Astrocyte of the spinal cord (primary cell): ENCODE results near the gene FFAR4.
A peak's percentile ranks its signal among the peaks of the same experiment; 100 is the strongest.

ENCODE experiments used
- DNase-seq: peaks from one replicate; pipeline ENCODE4 v3.0.0; 2011; ENCODE audit warnings: low read depth, low spot score
- H3K4me3 ChIP-seq: 2 replicates; pipeline ENCODE4 v1.5.1; 2011; ENCODE audit warnings: low read depth, mild to moderate bottlenecking, low read length, moderate library complexity
- in situ Hi-C: cut with HindIII; loops from 2 replicates; pipeline ENCODE4 v1.10.0; 2017; ENCODE audit warnings: low sequenced_read_pairs
- TF ChIP-seq, protein P1 (sequence below): IDR thresholded peaks from 2 replicates; pipeline ENCODE4 v1.5.1; 2012; ENCODE audit warnings: low read depth, mild to moderate bottlenecking, low read length, inconsistent platforms

Gene FFAR4

GRCh38 chr10:93591065-93591808 is 24.8 kb downstream of the FFAR4 start:
- TF ChIP-seq, protein P1, sequence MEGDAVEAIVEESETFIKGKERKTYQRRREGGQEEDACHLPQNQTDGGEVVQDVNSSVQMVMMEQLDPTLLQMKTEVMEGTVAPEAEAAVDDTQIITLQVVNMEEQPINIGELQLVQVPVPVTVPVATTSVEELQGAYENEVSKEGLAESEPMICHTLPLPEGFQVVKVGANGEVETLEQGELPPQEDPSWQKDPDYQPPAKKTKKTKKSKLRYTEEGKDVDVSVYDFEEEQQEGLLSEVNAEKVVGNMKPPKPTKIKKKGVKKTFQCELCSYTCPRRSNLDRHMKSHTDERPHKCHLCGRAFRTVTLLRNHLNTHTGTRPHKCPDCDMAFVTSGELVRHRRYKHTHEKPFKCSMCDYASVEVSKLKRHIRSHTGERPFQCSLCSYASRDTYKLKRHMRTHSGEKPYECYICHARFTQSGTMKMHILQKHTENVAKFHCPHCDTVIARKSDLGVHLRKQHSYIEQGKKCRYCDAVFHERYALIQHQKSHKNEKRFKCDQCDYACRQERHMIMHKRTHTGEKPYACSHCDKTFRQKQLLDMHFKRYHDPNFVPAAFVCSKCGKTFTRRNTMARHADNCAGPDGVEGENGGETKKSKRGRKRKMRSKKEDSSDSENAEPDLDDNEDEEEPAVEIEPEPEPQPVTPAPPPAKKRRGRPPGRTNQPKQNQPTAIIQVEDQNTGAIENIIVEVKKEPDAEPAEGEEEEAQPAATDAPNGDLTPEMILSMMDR, result no peak

GRCh38 chr10:93593254-93593653 is 26.8 kb downstream of the FFAR4 start:
- in situ Hi-C loops, result no loop called here
- H3K4me3 ChIP-seq, result no peak overlapping the region
- TF ChIP-seq, protein P1, result no peak

More at GRCh38 chr10:93591065-93591808, 24.8 kb downstream of the FFAR4 start:
- DNase-seq, result no peak
- no peak overlapping the region for H3K4me3 ChIP-seq
- in situ Hi-C loops, result no loop called here

DNA sequence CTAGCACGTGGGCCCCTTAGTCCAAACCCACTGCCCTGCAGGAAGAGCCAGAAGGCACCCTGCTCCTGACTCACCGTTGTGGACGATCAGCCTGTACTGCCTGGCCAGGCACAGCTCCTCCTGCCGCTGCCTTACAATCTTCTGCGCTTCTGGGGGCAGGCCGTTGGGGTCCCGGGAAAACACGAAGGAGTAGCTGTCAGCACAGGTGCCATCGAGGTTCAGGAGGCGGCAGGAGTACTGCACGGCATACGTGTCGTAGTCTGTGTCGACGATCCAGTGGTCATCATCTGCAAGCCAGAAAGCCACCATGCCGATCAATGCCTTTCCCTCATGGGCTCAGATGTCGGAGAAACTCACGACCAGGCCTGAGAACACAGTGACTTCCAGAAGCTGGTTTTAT is 27.3 kb downstream of the FFAR4 start:
- TF ChIP-seq, protein P1, result no peak
- H3K4me3 ChIP-seq, result no peak overlapping the region
- DNase-seq, result no peak
- in situ Hi-C loops, result no loop called here

More at GRCh38 chr10:93593254-93593653, 26.8 kb downstream of the FFAR4 start:
- DNase-seq, result no peak

- TF ChIP-seq, protein P1, result no peak
- no peak for DNase-seq
- in situ Hi-C loops, result no loop called here
- no peak overlapping the region for H3K4me3 ChIP-seq
These were observed 28.1 kb downstream of the FFAR4 start for GRCh38 chr10:93594518-93594917.

DNA sequence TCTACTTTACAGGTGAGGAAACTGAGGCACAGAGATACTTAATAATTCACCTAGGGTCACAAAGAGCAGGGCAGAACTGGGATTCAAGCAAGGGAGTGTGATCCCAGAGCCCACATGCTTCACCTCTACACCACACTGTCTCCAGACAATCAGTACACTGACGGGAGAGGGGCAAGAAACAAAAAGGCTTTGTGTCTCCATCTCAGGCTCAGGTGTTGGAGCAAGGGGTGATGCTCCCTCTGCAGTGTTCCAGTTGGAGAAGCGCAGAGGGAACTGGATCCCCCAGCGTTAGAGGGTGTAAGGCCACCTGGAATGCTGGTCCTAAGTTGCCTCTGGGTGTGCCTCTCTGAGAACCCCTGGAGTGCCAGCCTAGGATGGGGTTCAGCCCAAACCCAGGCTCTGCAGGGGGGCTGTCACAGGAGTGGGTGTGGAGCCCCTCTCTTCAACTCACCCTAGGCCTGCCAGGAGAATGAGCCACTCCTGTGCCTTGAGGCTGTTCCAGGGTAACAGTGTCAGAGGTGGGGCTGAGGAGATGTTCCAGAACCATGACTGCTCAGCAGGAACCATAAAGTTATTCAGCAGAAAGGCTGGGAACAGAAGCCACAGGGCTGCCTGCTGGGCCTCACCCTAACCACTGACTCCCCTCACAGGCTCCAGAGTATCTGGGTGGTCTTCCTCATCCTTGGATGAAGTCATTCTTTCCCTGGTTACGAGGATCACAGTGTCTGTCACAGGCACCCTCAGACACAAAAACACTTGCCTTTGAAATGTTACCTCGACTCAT is 29.1 kb downstream of the FFAR4 start:
- in situ Hi-C loops, result no loop called here
- DNase-seq, result peak; percentile 30
- no peak overlapping the region for H3K4me3 ChIP-seq
- TF ChIP-seq, protein P1, result no peak

DNA sequence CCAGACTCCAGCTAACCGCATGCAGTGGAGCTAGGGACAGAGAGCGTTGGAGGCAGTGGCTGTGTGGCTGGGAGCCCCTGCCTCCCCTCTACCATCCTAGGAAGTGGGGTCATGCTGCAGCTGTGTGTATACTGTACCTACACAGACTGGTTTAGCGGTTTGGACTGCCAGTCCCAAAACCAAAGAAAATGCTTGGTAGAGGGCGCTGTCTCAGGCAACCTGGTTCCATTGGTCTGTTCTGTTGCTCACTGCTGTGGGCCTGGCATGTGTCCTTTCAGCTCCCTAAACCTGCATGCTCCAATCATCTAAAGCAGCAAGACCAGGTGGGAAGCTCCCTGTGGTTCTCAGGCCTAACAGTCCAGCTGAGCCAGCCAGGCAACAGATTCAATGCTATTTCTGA is 30.1 kb downstream of the FFAR4 start:
- H3K4me3 ChIP-seq, result no peak overlapping the region
- DNase-seq, result no peak
- in situ Hi-C loops, result no loop called here
- TF ChIP-seq, protein P1, result peak; percentile 9
